Measurements from ENCODE around the gene VAMP8. TPM values are rescaled to one million over a fixed set of nuclear protein-coding genes. Genes with fewer than 3 reads are reported as not detected.
"Not testable (repeated sequence)": the region's sequence is repeated elsewhere in the genome, so short reads cannot be mapped to it uniquely, and the experiment has no call there.

VAMP8 gene
- total and polyA plus RNA-seq, 2 donors: 133 to 433 TPM

GRCh38 chr2:85544915-85545779, 32.2 kb upstream of the VAMP8 start:
- Histone ChIP-seq H3K36me3 (ENCODE audit: control insufficient read depth in 2 of 2, insufficient read depth in 2 of 2, low read length in 1 of 2) (peaks cover 43 to 79% of the 10 kb centered on the region in 2 donors), H3K4me1 (ENCODE audit: control insufficient read depth in 2 of 2, insufficient read depth in 2 of 2, low read length in 2 of 2) (peaks cover 0 to 12% of the 10 kb centered on the region in 2 donors)
- not testable (repeated sequence) for DNase-seq (ENCODE audit: low read depth in 6 of 9, low spot score in 9 of 9); H3K27me3 ChIP-seq (ENCODE audit: control insufficient read depth in 2 of 2, insufficient read depth in 1 of 2, low read length in 1 of 2); H3K4me3 ChIP-seq (ENCODE audit: low read length in 2 of 2); H3K9me3 ChIP-seq (ENCODE audit: control insufficient read depth in 2 of 2, insufficient read depth in 1 of 2, low read length in 1 of 2); H3K27ac ChIP-seq (ENCODE audit: low read depth in 1 of 2, low read length in 1 of 2)
- 96% methylated on average over 5 of the region's 5 CpGs for WGBS

- 95% methylated on average over 5 of the region's 5 CpGs for WGBS
- no peak overlapping the region for H3K27ac ChIP-seq (ENCODE audit: low read depth in 1 of 2, low read length in 1 of 2)
- DNase-seq (ENCODE audit: low read depth in 6 of 9, low spot score in 9 of 9): no peak
- no peaks in the 10 kb centered on the region for H3K9me3 ChIP-seq (ENCODE audit: control insufficient read depth in 2 of 2, insufficient read depth in 1 of 2, low read length in 1 of 2)
- H3K4me3 ChIP-seq (ENCODE audit: low read length in 2 of 2): no peak overlapping the region
- H3K4me1 ChIP-seq (ENCODE audit: control insufficient read depth in 2 of 2, insufficient read depth in 2 of 2, low read length in 2 of 2): peaks cover 0 to 8% of the 10 kb centered on the region in 2 donors
- peaks cover 49 to 80% of the 10 kb centered on the region in 2 donors for H3K36me3 ChIP-seq (ENCODE audit: control insufficient read depth in 2 of 2, insufficient read depth in 2 of 2, low read length in 1 of 2)
- H3K27me3 ChIP-seq (ENCODE audit: control insufficient read depth in 2 of 2, insufficient read depth in 1 of 2, low read length in 1 of 2): no peaks in the 10 kb centered on the region
These were observed 31.6 kb upstream of the VAMP8 start for GRCh38 chr2:85545780-85546240.

GRCh38 chr2:85547089-85547858, 30.1 kb upstream of the VAMP8 start:
- WGBS: 95% methylated on average over 1 of the region's 1 CpG

GRCh38 chr2:85547859-85548607, 29.4 kb upstream of the VAMP8 start:
- no peak overlapping the region for H3K27ac ChIP-seq (ENCODE audit: low read depth in 1 of 2, low read length in 1 of 2)
- H3K9me3 ChIP-seq (ENCODE audit: control insufficient read depth in 2 of 2, insufficient read depth in 1 of 2, low read length in 1 of 2): no peaks in the 10 kb centered on the region
- DNase-seq (ENCODE audit: low read depth in 6 of 9, low spot score in 9 of 9): no peak
- H3K4me3 ChIP-seq (ENCODE audit: low read length in 2 of 2): no peak overlapping the region
- peaks cover 0 to 4% of the 10 kb centered on the region in 2 donors for H3K4me1 ChIP-seq (ENCODE audit: control insufficient read depth in 2 of 2, insufficient read depth in 2 of 2, low read length in 2 of 2)
- no peaks in the 10 kb centered on the region for H3K27me3 ChIP-seq (ENCODE audit: control insufficient read depth in 2 of 2, insufficient read depth in 1 of 2, low read length in 1 of 2)
- WGBS: 94% methylated on average over 6 of the region's 6 CpGs
- peaks cover 45 to 79% of the 10 kb centered on the region in 2 donors for H3K36me3 ChIP-seq (ENCODE audit: control insufficient read depth in 2 of 2, insufficient read depth in 2 of 2, low read length in 1 of 2)

More at GRCh38 chr2:85547089-85547858, 30.1 kb upstream of the VAMP8 start:
- Histone ChIP-seq H3K4me3 (ENCODE audit: low read length in 2 of 2) (no peak overlapping the region), H3K36me3 (ENCODE audit: control insufficient read depth in 2 of 2, insufficient read depth in 2 of 2, low read length in 1 of 2) (peaks cover 45 to 80% of the 10 kb centered on the region in 2 donors), H3K27me3 (ENCODE audit: control insufficient read depth in 2 of 2, insufficient read depth in 1 of 2, low read length in 1 of 2) (no peaks in the 10 kb centered on the region), H3K27ac (ENCODE audit: low read depth in 1 of 2, low read length in 1 of 2) (no peak overlapping the region), H3K4me1 (ENCODE audit: control insufficient read depth in 2 of 2, insufficient read depth in 2 of 2, low read length in 2 of 2) (peaks cover 0 to 3% of the 10 kb centered on the region in 2 donors), H3K9me3 (ENCODE audit: control insufficient read depth in 2 of 2, insufficient read depth in 1 of 2, low read length in 1 of 2) (no peaks in the 10 kb centered on the region)
- DNase-seq (ENCODE audit: low read depth in 6 of 9, low spot score in 9 of 9): no peak

GRCh38 chr2:85548608-85548900, 28.8 kb upstream of the VAMP8 start:
- H3K4me3 ChIP-seq (ENCODE audit: low read length in 2 of 2): no peak overlapping the region
- no peak for DNase-seq (ENCODE audit: low read depth in 6 of 9, low spot score in 9 of 9)
- H3K9me3 ChIP-seq (ENCODE audit: control insufficient read depth in 2 of 2, insufficient read depth in 1 of 2, low read length in 1 of 2): no peaks in the 10 kb centered on the region
- no peaks in the 10 kb centered on the region for H3K27me3 ChIP-seq (ENCODE audit: control insufficient read depth in 2 of 2, insufficient read depth in 1 of 2, low read length in 1 of 2)
- no peak overlapping the region for H3K27ac ChIP-seq (ENCODE audit: low read depth in 1 of 2, low read length in 1 of 2)
- H3K4me1 ChIP-seq (ENCODE audit: control insufficient read depth in 2 of 2, insufficient read depth in 2 of 2, low read length in 2 of 2): peaks cover 0 to 4% of the 10 kb centered on the region in 2 donors
- H3K36me3 ChIP-seq (ENCODE audit: control insufficient read depth in 2 of 2, insufficient read depth in 2 of 2, low read length in 1 of 2): peaks cover 49 to 77% of the 10 kb centered on the region in 2 donors
- WGBS: 94% methylated on average over 2 of the region's 2 CpGs

GRCh38 chr2:85549095-85549494, 28.3 kb upstream of the VAMP8 start:
- Histone ChIP-seq H3K9me3 (ENCODE audit: control insufficient read depth in 2 of 2, insufficient read depth in 1 of 2, low read length in 1 of 2) (no peaks in the 10 kb centered on the region), H3K27me3 (ENCODE audit: control insufficient read depth in 2 of 2, insufficient read depth in 1 of 2, low read length in 1 of 2) (no peaks in the 10 kb centered on the region), H3K27ac (ENCODE audit: low read depth in 1 of 2, low read length in 1 of 2) (no peak overlapping the region), H3K4me3 (ENCODE audit: low read length in 2 of 2) (no peak overlapping the region), H3K4me1 (ENCODE audit: control insufficient read depth in 2 of 2, insufficient read depth in 2 of 2, low read length in 2 of 2) (peaks cover 0 to 4% of the 10 kb centered on the region in 2 donors), H3K36me3 (ENCODE audit: control insufficient read depth in 2 of 2, insufficient read depth in 2 of 2, low read length in 1 of 2) (peaks cover 51 to 75% of the 10 kb centered on the region in 2 donors)
- WGBS: 98% methylated on average over 10 of the region's 10 CpGs
- no peak for DNase-seq (ENCODE audit: low read depth in 6 of 9, low spot score in 9 of 9)

GRCh38 chr2:85549826-85550225, 27.6 kb upstream of the VAMP8 start:
- Histone ChIP-seq H3K27ac (ENCODE audit: low read depth in 1 of 2, low read length in 1 of 2) (no peak overlapping the region), H3K27me3 (ENCODE audit: control insufficient read depth in 2 of 2, insufficient read depth in 1 of 2, low read length in 1 of 2) (no peaks in the 10 kb centered on the region), H3K4me3 (ENCODE audit: low read length in 2 of 2) (no peak overlapping the region), H3K4me1 (ENCODE audit: control insufficient read depth in 2 of 2, insufficient read depth in 2 of 2, low read length in 2 of 2) (peaks cover 0 to 4% of the 10 kb centered on the region in 2 donors), H3K9me3 (ENCODE audit: control insufficient read depth in 2 of 2, insufficient read depth in 1 of 2, low read length in 1 of 2) (no peaks in the 10 kb centered on the region), H3K36me3 (ENCODE audit: control insufficient read depth in 2 of 2, insufficient read depth in 2 of 2, low read length in 1 of 2) (peaks cover 58 to 75% of the 10 kb centered on the region in 2 donors)
- WGBS: 79% methylated on average over 4 of the region's 4 CpGs
- DNase-seq (ENCODE audit: low read depth in 6 of 9, low spot score in 9 of 9): no peak

GRCh38 chr2:85550486-85550885, 26.9 kb upstream of the VAMP8 start:
- Histone ChIP-seq H3K9me3 (ENCODE audit: control insufficient read depth in 2 of 2, insufficient read depth in 1 of 2, low read length in 1 of 2) (no peaks in the 10 kb centered on the region), H3K36me3 (ENCODE audit: control insufficient read depth in 2 of 2, insufficient read depth in 2 of 2, low read length in 1 of 2) (peaks cover 59 to 74% of the 10 kb centered on the region in 2 donors), H3K27me3 (ENCODE audit: control insufficient read depth in 2 of 2, insufficient read depth in 1 of 2, low read length in 1 of 2) (no peaks in the 10 kb centered on the region), H3K4me3 (ENCODE audit: low read length in 2 of 2) (no peak overlapping the region), H3K4me1 (ENCODE audit: control insufficient read depth in 2 of 2, insufficient read depth in 2 of 2, low read length in 2 of 2) (peaks cover 0 to 4% of the 10 kb centered on the region in 2 donors), H3K27ac (ENCODE audit: low read depth in 1 of 2, low read length in 1 of 2) (no peak overlapping the region)
- no peak for DNase-seq (ENCODE audit: low read depth in 6 of 9, low spot score in 9 of 9)
- 83% methylated on average over 10 of the region's 10 CpGs for WGBS
